ENCODE data around the gene KCNJ2. TPM values are rescaled to one million over a fixed set of nuclear protein-coding genes. Genes with fewer than 3 reads are reported as not detected.

The KCNJ2 gene
- total RNA-seq, 1 experiment from 2014 or later, result 0.70 TPM

DNA sequence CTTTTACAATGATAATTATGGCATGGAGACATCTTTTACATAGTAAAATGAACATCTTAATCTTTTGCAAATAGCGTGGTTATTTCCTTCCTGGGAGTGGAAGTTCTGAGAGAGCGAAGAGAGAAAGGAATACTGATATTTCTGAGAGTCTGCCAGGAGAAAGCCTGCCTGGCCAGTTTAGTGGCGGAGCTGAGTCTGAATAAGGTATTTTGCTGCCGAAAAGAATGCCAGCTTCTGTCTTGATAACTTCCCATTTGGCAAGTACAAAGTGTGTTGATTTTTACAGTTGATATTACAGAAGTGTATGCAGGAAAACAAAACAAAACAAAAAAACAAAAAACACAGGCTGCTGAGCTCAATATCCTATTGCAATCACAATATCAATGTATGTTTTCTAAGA lies 55.9 kb downstream of the KCNJ2 start:
- CTCF ChIA-PET, result no interaction called here
- intact Hi-C loops (cut with micrococcal nuclease; ENCODE audit: unreplicated experiment), result no loop called here
- no peak for DNase-seq
- Histone ChIP-seq H3K4me3 (ENCODE audit: low read depth, low read length) (no peak overlapping the region), H3K9me3 (no peaks in the 10 kb centered on the region), H3K36me3 (ENCODE audit: control insufficient read depth, insufficient read depth, low read length) (no peaks in the 10 kb centered on the region), H3K4me1 (no peaks in the 10 kb centered on the region), H3K27me3 (replicated peaks; ENCODE audit: control insufficient read depth, insufficient read depth, low read length) (no peaks in the 10 kb centered on the region)
- TF ChIP-seq, protein P1, sequence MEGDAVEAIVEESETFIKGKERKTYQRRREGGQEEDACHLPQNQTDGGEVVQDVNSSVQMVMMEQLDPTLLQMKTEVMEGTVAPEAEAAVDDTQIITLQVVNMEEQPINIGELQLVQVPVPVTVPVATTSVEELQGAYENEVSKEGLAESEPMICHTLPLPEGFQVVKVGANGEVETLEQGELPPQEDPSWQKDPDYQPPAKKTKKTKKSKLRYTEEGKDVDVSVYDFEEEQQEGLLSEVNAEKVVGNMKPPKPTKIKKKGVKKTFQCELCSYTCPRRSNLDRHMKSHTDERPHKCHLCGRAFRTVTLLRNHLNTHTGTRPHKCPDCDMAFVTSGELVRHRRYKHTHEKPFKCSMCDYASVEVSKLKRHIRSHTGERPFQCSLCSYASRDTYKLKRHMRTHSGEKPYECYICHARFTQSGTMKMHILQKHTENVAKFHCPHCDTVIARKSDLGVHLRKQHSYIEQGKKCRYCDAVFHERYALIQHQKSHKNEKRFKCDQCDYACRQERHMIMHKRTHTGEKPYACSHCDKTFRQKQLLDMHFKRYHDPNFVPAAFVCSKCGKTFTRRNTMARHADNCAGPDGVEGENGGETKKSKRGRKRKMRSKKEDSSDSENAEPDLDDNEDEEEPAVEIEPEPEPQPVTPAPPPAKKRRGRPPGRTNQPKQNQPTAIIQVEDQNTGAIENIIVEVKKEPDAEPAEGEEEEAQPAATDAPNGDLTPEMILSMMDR (IDR thresholded peaks at IDR 0.05; ENCODE audit: insufficient read depth in 1 of 2, low read depth in 1 of 2, low read length in 1 of 2, severe bottlenecking in 1 of 2, unreplicated experiment in 1 of 2), result no peak
- Mint-ChIP-seq H3K36me3 (ENCODE audit: insufficient read depth, unreplicated experiment) (no peaks in the 10 kb centered on the region), H3K4me3 (ENCODE audit: unreplicated experiment) (no peak overlapping the region), H3K27ac (ENCODE audit: unreplicated experiment) (no peak overlapping the region), H3K4me1 (ENCODE audit: low read depth, unreplicated experiment) (no peaks in the 10 kb centered on the region), H3K27me3 (ENCODE audit: insufficient read depth, unreplicated experiment) (no peaks in the 10 kb centered on the region), H3K9me3 (ENCODE audit: unreplicated experiment) (no peaks in the 10 kb centered on the region)
- POLR2A ChIA-PET, result no interaction called here
- BruUV-seq (replicated peaks), result no TSS peak

Other genes with a start within 250 kb of the KCNJ2 start
- 8.0 and 9.3 TPM in 2 replicates for gene KCNJ16, start 94.3 kb upstream of the KCNJ2 start, total RNA-seq (2022)